CD4-positive, alpha-beta T cell treated with Interleukin-12 subunit alpha and Interleukin-12 subunit beta, for 1 hour (primary cell): ENCODE data around the gene TTC39C.
A peak's percentile ranks its signal among the peaks of the same experiment; 100 is the strongest.
"Not testable (repeated sequence)": the region's sequence is repeated elsewhere in the genome, so short reads cannot be mapped to it uniquely, and the experiment has no call there.

ENCODE experiments used
- DNase-seq: peaks from one replicate; pipeline ENCODE4 v3.0.0-alpha.2; 2020

TTC39C gene

GRCh38 chr18:24055009-24055804 is 40.7 kb downstream of the TTC39C start:
- no peak for DNase-seq

- no peak for DNase-seq
Measured at GRCh38 chr18:24055878-24056277, 41.3 kb downstream of the TTC39C start.

- DNase-seq = no peak
Measured at GRCh38 chr18:24056506-24056905, 42.0 kb downstream of the TTC39C start.

- no peak for DNase-seq
Measured at GRCh38 chr18:24057804-24058203, 43.2 kb downstream of the TTC39C start.

GRCh38 chr18:24059385-24059784 is 44.8 kb downstream of the TTC39C start:
- not testable (repeated sequence) for DNase-seq

- DNase-seq = no peak
Measured at GRCh38 chr18:24060644-24061043, 46.1 kb downstream of the TTC39C start.

- no peak for DNase-seq
Measured at GRCh38 chr18:24063121-24063731, 48.7 kb downstream of the TTC39C start.

- DNase-seq = no peak
Measured at GRCh38 chr18:24064391-24065100, 50.0 kb downstream of the TTC39C start.

GRCh38 chr18:24065906-24066305 is 51.4 kb downstream of the TTC39C start:
- DNase-seq = no peak

GRCh38 chr18:24068945-24069693 is 54.6 kb downstream of the TTC39C start:
- DNase-seq = no peak

- DNase-seq = no peak
Measured at GRCh38 chr18:24071029-24071428, 56.5 kb downstream of the TTC39C start.

GRCh38 chr18:24071779-24072178 is 57.2 kb downstream of the TTC39C start:
- DNase-seq = no peak

- DNase-seq = no peak
Measured at GRCh38 chr18:24072743-24073142, 58.2 kb downstream of the TTC39C start.

GRCh38 chr18:24073791-24074190 is 59.2 kb downstream of the TTC39C start:
- no peak for DNase-seq

GRCh38 chr18:24074757-24075156 is 60.2 kb downstream of the TTC39C start:
- DNase-seq = not testable (repeated sequence)

- peak; percentile 52 for DNase-seq
Measured at GRCh38 chr18:24075767-24076597, 61.4 kb downstream of the TTC39C start.

- no peak for DNase-seq
Measured at GRCh38 chr18:24076950-24077349, 62.4 kb downstream of the TTC39C start.

GRCh38 chr18:24078391-24078790 is 63.8 kb downstream of the TTC39C start:
- no peak for DNase-seq

- DNase-seq = no peak
Measured at GRCh38 chr18:24080861-24081260, 66.3 kb downstream of the TTC39C start.

- no peak for DNase-seq
Measured at GRCh38 chr18:24083550-24083949, 69.0 kb downstream of the TTC39C start.

GRCh38 chr18:24086082-24086481 is 71.5 kb downstream of the TTC39C start:
- no peak for DNase-seq

GRCh38 chr18:24089076-24089475 is 74.5 kb downstream of the TTC39C start:
- DNase-seq = no peak
